Lower lobe of right lung (tissue), 2 donors: ENCODE measurements around the gene CKAP5. TPM values are rescaled to one million over a fixed set of nuclear protein-coding genes. Genes with fewer than 3 reads are reported as not detected.

ENCODE experiments used
- ATAC-seq, 2 donors: fragments of 200-7000 bp; cut with Tn5 transposase; one replicate each; pipeline ENCODE4 v1.9.1; 2020 to 2022; ENCODE audit warnings: mild to moderate bottlenecking in 2 of 2, moderate library complexity in 2 of 2
- DNase-seq: peaks from one replicate; pipeline ENCODE4 v3.0.0-alpha.2; 2020
- H3K27ac ChIP-seq: fragments of 200-600 bp; one replicate; pipeline ENCODE4 v1.8.0; 2022
- H3K27me3 ChIP-seq: fragments of 200-600 bp; one replicate; pipeline ENCODE4 v1.8.0; 2022; ENCODE audit warnings: low read depth
- H3K36me3 ChIP-seq: fragments of 200-600 bp; one replicate; pipeline ENCODE4 v1.8.0; 2022; ENCODE audit warnings: mild to moderate bottlenecking
- H3K4me1 ChIP-seq: fragments of 200-600 bp; one replicate; pipeline ENCODE4 v1.8.0; 2022
- H3K4me3 ChIP-seq: fragments of 200-600 bp; one replicate; pipeline ENCODE4 v1.8.0; 2022; ENCODE audit warnings: mild to moderate bottlenecking
- H3K9me3 ChIP-seq: fragments of 200-600 bp; one replicate; pipeline ENCODE4 v1.8.0; 2022
- intact Hi-C: fragments of 100-400 bp; cut with DNase I; formaldehyde crosslinking; loops from one replicate; pipeline ENCODE4 v1.11.0; 2022
- total RNA-seq: library from RNA; stranded (reverse); fragmentation: NEBNext Ultra II Directional; extraction: Animal tissue kit (Norgen Biotek cat#: 25700); gene quantifications from one replicate; pipeline ENCODE4 v1.2.1, GENCODE V29; 2021
- TF ChIP-seq, protein P1 (sequence below): fragments of 200-600 bp; IDR thresholded peaks from one replicate; pipeline ENCODE4 v1.8.0; 2022; ENCODE audit warnings: antibody characterized with exemption, mild to moderate bottlenecking
- donor health status: DM: no; HTN: yes; CAD: no; lungs with severe emphysema.

CKAP5 gene
- total RNA-seq, 1 donor from 2014 or later: 59.7 TPM

DNA sequence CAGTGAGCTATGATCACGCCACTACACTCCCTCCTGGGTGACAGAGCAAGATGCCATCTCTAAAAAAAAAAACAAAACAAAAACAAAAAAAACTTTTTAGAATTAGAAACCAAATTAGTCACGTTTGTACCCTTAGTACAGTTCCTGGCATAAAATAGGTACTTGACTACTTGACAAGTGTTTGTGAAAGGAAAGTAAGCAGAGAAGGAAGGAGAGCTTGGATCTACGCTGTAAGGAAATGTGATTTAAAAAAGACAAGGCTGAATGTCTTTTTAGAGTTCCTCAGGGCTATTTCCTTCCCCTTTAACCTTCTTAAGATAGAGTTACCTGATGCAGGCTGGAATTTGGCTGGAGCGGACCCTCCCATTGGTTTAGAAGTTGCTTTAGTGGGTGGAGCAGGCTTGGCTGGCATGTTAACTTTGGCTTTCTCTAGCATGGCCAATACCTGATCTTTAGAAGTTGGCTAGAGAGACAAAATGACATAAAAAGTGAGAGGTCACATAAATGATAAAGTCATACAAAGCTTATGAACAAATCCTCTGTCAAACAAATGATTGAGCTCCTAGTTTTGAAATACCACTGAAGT, 76.4 kb downstream of the CKAP5 start:
- H3K4me3 ChIP-seq: no peak overlapping the region
- no peaks in the 10 kb centered on the region for H3K9me3 ChIP-seq
- H3K4me1 ChIP-seq: no peaks in the 10 kb centered on the region
- H3K36me3 ChIP-seq: peaks cover 87% of the 10 kb centered on the region
- intact Hi-C loops: no loop called here
- peak; percentile 52 to 79 for ATAC-seq
- no peaks in the 10 kb centered on the region for H3K27me3 ChIP-seq
- H3K27ac ChIP-seq: peak overlapping the region; percentile 19
- TF ChIP-seq, protein P1, sequence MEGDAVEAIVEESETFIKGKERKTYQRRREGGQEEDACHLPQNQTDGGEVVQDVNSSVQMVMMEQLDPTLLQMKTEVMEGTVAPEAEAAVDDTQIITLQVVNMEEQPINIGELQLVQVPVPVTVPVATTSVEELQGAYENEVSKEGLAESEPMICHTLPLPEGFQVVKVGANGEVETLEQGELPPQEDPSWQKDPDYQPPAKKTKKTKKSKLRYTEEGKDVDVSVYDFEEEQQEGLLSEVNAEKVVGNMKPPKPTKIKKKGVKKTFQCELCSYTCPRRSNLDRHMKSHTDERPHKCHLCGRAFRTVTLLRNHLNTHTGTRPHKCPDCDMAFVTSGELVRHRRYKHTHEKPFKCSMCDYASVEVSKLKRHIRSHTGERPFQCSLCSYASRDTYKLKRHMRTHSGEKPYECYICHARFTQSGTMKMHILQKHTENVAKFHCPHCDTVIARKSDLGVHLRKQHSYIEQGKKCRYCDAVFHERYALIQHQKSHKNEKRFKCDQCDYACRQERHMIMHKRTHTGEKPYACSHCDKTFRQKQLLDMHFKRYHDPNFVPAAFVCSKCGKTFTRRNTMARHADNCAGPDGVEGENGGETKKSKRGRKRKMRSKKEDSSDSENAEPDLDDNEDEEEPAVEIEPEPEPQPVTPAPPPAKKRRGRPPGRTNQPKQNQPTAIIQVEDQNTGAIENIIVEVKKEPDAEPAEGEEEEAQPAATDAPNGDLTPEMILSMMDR: no peak
- no peak for DNase-seq

DNA sequence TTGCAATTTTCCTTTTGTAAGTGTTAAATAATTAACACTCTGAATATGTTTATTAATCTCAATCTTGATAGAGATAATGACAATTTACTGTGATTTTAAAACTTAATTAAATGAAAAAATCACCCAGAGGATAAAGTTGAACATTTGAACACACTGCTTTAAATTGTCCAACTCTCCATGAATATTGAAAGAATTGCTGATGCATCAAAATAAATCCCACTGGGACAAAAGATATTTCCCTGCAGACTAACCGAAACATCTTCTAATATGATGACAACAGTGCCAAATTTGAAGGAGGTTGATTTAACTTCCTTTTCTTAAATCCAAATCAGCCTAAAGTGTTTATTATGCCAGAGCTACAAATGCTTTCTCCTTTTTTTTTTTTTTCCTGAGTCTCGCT, 79.4 kb downstream of the CKAP5 start:
- peaks cover 98% of the 10 kb centered on the region for H3K36me3 ChIP-seq
- no peak for DNase-seq
- no peak overlapping the region for H3K27ac ChIP-seq
- no peaks in the 10 kb centered on the region for H3K27me3 ChIP-seq
- H3K9me3 ChIP-seq: no peaks in the 10 kb centered on the region
- H3K4me3 ChIP-seq: no peak overlapping the region
- intact Hi-C loops: no loop called here
- H3K4me1 ChIP-seq: no peaks in the 10 kb centered on the region
- TF ChIP-seq, protein P1: no peak
- ATAC-seq: no peak

DNA sequence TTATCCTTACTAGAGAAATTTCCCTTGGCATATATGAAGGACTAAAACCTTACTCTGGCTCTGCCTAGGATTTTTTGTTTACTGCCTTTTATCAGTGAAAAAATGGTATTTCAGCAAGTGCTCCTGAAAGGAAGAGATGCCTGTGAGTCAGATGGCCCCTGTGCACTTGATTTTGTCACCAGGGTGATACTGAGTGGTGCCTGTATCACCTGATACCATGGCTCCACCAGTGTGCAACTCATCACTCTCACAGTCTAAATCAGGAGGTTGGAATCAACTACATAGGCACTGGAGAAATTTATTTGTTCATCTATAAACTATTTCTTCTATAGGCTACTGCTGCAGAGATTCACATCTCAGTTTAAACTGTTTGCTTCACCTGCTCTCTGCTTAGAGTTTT, 83.8 kb downstream of the CKAP5 start:
- Histone ChIP-seq H3K36me3 (peaks cover 99% of the 10 kb centered on the region), H3K9me3 (no peaks in the 10 kb centered on the region), H3K4me3 (no peak overlapping the region), H3K27me3 (no peaks in the 10 kb centered on the region), H3K27ac (no peak overlapping the region), H3K4me1 (no peaks in the 10 kb centered on the region)
- intact Hi-C loops: no loop called here
- no peak for ATAC-seq
- TF ChIP-seq, protein P1: no peak
- DNase-seq: no peak

DNA sequence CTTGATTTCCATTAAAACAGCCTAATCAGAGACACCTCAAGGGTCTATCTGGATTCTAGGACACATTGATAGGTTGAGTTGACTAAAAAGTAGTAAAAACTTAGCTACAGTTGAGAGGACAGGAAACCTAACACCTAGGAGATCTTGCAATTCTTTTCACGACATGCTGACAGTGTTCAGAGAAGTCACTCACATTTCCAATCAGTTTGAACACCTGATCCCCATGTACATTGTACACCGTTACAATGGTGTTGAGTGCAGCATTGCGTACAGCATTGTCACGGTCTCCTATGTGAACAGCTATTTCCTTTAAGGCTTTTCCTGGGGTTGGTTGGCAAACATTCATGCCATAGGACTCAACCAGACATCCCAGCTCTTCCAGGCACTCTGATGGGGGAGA, 84.3 kb downstream of the CKAP5 start:
- DNase-seq (no peak), ATAC-seq (no peak)
- Histone ChIP-seq H3K36me3 (peaks cover 99% of the 10 kb centered on the region), H3K27me3 (no peaks in the 10 kb centered on the region), H3K27ac (no peak overlapping the region), H3K4me3 (no peak overlapping the region), H3K4me1 (no peaks in the 10 kb centered on the region), H3K9me3 (no peaks in the 10 kb centered on the region)
- intact Hi-C loops: no loop called here
- TF ChIP-seq, protein P1: no peak

DNA sequence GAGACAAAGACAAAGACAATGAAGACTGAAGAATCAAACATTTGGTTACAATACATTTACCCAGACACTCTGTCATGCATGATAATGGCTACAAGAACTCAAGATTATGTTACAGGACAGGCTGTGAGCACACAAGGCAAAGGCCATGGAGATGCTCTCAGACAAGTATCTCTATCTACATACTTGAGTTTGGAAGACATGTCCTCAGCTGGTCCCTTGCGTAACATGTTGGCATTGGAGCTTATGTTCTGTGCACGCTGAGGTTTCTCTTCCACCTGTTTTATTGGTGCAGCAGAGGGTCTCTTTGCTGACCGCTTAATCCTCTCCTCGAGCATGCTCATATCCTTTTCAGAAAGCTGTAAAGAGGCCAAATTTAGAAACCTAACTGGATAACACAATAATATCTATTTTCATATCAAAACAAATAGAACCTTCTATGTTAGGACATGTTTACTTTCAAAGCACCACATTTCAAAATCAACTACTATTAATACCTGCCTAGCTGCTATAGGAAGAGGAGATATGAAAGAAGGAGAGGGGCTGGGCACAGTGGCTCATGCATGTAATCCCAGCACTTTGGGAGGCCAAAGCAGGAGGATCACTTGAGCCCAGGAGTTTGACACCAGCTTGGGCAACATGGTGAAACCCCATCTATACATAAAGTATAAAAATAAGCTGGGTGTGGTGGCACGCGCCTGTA, 85.5 kb downstream of the CKAP5 start:
- intact Hi-C loops: no loop called here
- Histone ChIP-seq H3K4me1 (no peaks in the 10 kb centered on the region), H3K4me3 (no peak overlapping the region), H3K27ac (no peak overlapping the region), H3K9me3 (no peaks in the 10 kb centered on the region), H3K27me3 (no peaks in the 10 kb centered on the region), H3K36me3 (peaks cover 97% of the 10 kb centered on the region)
- ATAC-seq: no peak
- TF ChIP-seq, protein P1: no peak
- DNase-seq: no peak
